Left lung (tissue), 10 donors: ENCODE results near the gene IFI27L1. TPM values are rescaled to one million over a fixed set of nuclear protein-coding genes. Genes with fewer than 3 reads are reported as not detected.

Experiments used
- ATAC-seq: fragments of 200-7000 bp; cut with Tn5 transposase; one replicate; pipeline ENCODE4 v1.9.1; 2020; ENCODE audit warnings: moderate library complexity
- DNase-seq, 4 donors: peaks; one replicate each; pipeline ENCODE4 v3.0.0-alpha.2; 2013 to 2020
- H3K27ac ChIP-seq, 2 donors: fragments of 200-600 bp; sonication (generic) in 1 of 2; one replicate each; pipeline versions ENCODE4 v1.5.0 to v1.8.0; 2020 to 2021
- H3K27me3 ChIP-seq, 2 donors: fragments of 200-600 bp; sonication (generic) in 1 of 2; one replicate each; pipeline versions ENCODE4 v1.5.0 to v1.8.0; 2020 to 2021
- H3K36me3 ChIP-seq, 2 donors: fragments of 200-600 bp; sonication (generic) in 1 of 2; one replicate each; pipeline versions ENCODE4 v1.5.0 to v1.8.0; 2020 to 2021
- H3K4me1 ChIP-seq, 2 donors: fragments of 200-600 bp; one replicate each; pipeline ENCODE4 v1.8.0; 2021
- H3K4me3 ChIP-seq, 2 donors: fragments of 200-600 bp; sonication (generic) in 1 of 2; one replicate each; pipeline versions ENCODE4 v1.5.0 to v1.8.0; 2020 to 2021; ENCODE audit warnings: mild to moderate bottlenecking in 1 of 2
- H3K9me3 ChIP-seq, 2 donors: fragments of 200-600 bp; sonication (generic) in 1 of 2; one replicate each; pipeline versions ENCODE4 v1.5.0 to v1.8.0; 2020 to 2021
- CTCF ChIP-seq, 2 donors: fragments of 200-600 bp; sonication (generic) in 1 of 2; IDR thresholded peaks; one replicate each; pipeline versions ENCODE4 v1.5.0 to v1.8.0; 2021; ENCODE audit warnings: antibody characterized with exemption in 2 of 2
- intact Hi-C, 2 donors: fragments of 100-400 bp; cut with DNase I; formaldehyde crosslinking; loops; one replicate each; pipeline versions ENCODE4 v1.11.2 to v1.14.2; 2022
- polyA plus RNA-seq, 6 donors: library from polyadenylated mRNA; unstranded; fragments of 120-200 nt; gene quantifications; one replicate each; pipeline ENCODE4 v1.2.1, GENCODE V29; 2013; ENCODE audit not compliant: insufficient read length in 6 of 6
- total RNA-seq, 2 donors: library from RNA; stranded (reverse); fragmentation: NEBNext Ultra II Directional; extraction: Animal tissue kit (Norgen Biotek cat#: 25700); gene quantifications; one replicate each; pipeline ENCODE4 v1.2.1, GENCODE V29; 2021
- donor health status: DM: no; HTN: yes; CAD: no.
- donor health status: DM: no; HTN: no; CAD: no.

Gene IFI27L1
- total and polyA plus RNA-seq, 8 donors = 20.3 to 34.3 (median 31.2) TPM

GRCh38 chr14:94097091-94097490 is 16.0 kb downstream of the IFI27L1 start:
- intact Hi-C loops = no loop called here
- H3K9me3 ChIP-seq = no peaks in the 10 kb centered on the region
- H3K36me3 ChIP-seq = peaks cover 0 to 14% of the 10 kb centered on the region in 2 donors
- H3K4me1 ChIP-seq = no peaks in the 10 kb centered on the region
- no peak for DNase-seq
- TF ChIP-seq CTCF (IDR thresholded peaks at IDR 0.05) = no peak
- no peaks in the 10 kb centered on the region for H3K27me3 ChIP-seq
- H3K27ac ChIP-seq = no peak overlapping the region
- ATAC-seq = no peak
- no peak overlapping the region for H3K4me3 ChIP-seq

GRCh38 chr14:94098326-94098992 is 17.3 kb downstream of the IFI27L1 start:
- ATAC-seq (no peak), DNase-seq (no peak)
- no peaks in the 10 kb centered on the region for H3K27me3 ChIP-seq
- intact Hi-C loops = no loop called here
- TF ChIP-seq CTCF (IDR thresholded peaks at IDR 0.05) = no peak
- no peak overlapping the region for H3K4me3 ChIP-seq
- H3K36me3 ChIP-seq = peaks cover 0 to 14% of the 10 kb centered on the region in 2 donors
- no peaks in the 10 kb centered on the region for H3K9me3 ChIP-seq
- no peaks in the 10 kb centered on the region for H3K4me1 ChIP-seq
- H3K27ac ChIP-seq = no peak overlapping the region

GRCh38 chr14:94099006-94099405 is 17.9 kb downstream of the IFI27L1 start:
- Histone ChIP-seq H3K36me3 (peaks cover 0 to 14% of the 10 kb centered on the region in 2 donors), H3K4me1 (no peaks in the 10 kb centered on the region), H3K4me3 (no peak overlapping the region), H3K9me3 (no peaks in the 10 kb centered on the region), H3K27me3 (no peaks in the 10 kb centered on the region), H3K27ac (no peak overlapping the region)
- ATAC-seq (no peak), DNase-seq (no peak)
- no peak for TF ChIP-seq CTCF (IDR thresholded peaks at IDR 0.05)
- intact Hi-C loops = no loop called here

- intact Hi-C loops = no loop called here
- Histone ChIP-seq H3K27ac (no peak overlapping the region), H3K4me1 (no peaks in the 10 kb centered on the region), H3K36me3 (peaks cover 0 to 14% of the 10 kb centered on the region in 2 donors), H3K27me3 (no peaks in the 10 kb centered on the region), H3K9me3 (no peaks in the 10 kb centered on the region), H3K4me3 (no peak overlapping the region)
- ATAC-seq (no peak), DNase-seq (no peak)
- TF ChIP-seq CTCF (IDR thresholded peaks at IDR 0.05) = no peak
Measured at GRCh38 chr14:94100847-94101246, 19.7 kb downstream of the IFI27L1 start.

- H3K4me1 ChIP-seq = no peaks in the 10 kb centered on the region
Measured at GRCh38 chr14:94101748-94102147, 20.6 kb downstream of the IFI27L1 start.

More at GRCh38 chr14:94101748-94102147, 20.6 kb downstream of the IFI27L1 start:
- Histone ChIP-seq H3K36me3 (peaks cover 0 to 14% of the 10 kb centered on the region in 2 donors), H3K27me3 (no peaks in the 10 kb centered on the region), H3K4me3 (no peak overlapping the region), H3K27ac (no peak overlapping the region), H3K9me3 (no peaks in the 10 kb centered on the region)
- no peak for TF ChIP-seq CTCF (IDR thresholded peaks at IDR 0.05)
- no peak for DNase-seq
- ATAC-seq = no peak
- intact Hi-C loops = no loop called here
